ENCODE measurements around the gene TMEFF2.
A peak's percentile ranks its signal among the peaks of the same experiment; 100 is the strongest.

The TMEFF2 gene

GRCh38 chr2:192194866-192195547 is at the start of gene TMEFF2:
Gene TMEFF2 (minus strand): TSS chr2:192194933. CDS start chr2:192194524, 409 bp downstream.
- H3K4me3 ChIP-seq (ENCODE audit: low read depth, low read length): peak within 1 kb of the TSS; percentile 56

DNA sequence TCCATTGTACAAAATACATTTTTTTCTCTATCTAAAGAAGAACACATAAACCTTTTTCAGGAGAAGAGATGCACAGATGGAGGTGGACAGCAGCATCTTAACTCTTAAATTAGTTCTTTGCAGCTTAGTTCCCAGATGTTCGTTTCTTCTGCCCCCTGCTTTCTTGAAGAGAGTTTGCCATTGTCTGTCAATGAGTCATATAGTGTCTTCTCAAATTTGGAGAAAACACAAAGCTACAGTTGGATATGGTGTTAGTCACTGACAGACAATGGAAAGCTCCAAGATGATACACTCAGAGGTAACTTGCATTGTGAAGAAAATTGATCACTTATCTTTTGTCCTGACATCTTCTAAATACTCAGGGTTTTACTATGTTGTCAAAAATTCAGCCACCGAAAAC is 48.8 kb upstream of the TMEFF2 start:
- no peak overlapping the region for H3K4me3 ChIP-seq (ENCODE audit: low read depth, low read length)

- no peak overlapping the region for H3K4me3 ChIP-seq (ENCODE audit: low read depth, low read length)
Observed at GRCh38 chr2:192236136-192236535, 41.4 kb upstream of the TMEFF2 start.

DNA sequence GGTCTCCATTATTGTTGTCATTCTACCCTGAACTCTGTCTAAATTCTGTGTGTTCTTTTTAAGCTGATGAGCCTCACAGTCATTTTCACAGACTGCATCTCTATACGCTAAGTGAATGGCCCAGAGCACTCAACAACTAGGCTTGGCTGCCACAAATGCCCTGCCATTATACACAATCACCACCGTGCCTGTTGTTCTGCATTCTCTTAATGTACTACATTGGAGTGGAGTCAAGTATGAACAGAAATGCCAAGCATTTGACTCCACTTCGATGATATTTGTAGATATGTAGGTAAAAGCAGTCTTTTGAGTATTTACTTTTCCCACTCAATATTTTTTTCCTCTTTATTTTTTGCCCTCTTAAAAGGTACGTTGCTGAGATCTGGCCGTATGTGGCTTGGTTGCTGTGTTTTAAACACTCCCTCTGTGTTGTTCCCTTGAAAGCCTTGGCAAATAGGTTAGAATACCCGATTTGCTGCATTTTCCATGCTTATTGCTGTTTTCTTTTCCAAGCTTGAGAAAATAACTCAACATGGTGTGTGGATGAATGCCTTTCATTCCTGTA is 36.2 kb upstream of the TMEFF2 start:
- H3K4me3 ChIP-seq (ENCODE audit: low read depth, low read length): no peak overlapping the region

DNA sequence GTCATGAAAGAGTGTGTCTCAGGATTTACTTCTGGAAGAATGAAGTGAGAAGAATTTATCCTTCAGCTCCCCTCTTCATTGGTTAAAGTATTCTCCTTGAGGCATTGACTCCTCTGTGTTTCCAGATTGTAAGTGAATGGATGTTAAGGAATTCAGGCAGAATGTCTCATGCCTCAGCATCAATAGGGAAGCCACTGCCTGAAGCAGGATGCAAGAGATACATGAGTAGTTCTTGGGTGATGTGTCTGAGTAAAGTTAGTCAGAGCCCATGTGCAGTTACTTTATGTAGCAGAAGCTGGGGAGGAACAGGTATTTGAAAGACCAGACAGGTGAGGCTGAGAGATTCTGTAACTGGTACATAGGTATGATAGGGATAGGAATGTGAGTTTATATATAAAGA is 34.0 kb upstream of the TMEFF2 start:
- H3K4me3 ChIP-seq (ENCODE audit: low read depth, low read length): no peak overlapping the region

DNA sequence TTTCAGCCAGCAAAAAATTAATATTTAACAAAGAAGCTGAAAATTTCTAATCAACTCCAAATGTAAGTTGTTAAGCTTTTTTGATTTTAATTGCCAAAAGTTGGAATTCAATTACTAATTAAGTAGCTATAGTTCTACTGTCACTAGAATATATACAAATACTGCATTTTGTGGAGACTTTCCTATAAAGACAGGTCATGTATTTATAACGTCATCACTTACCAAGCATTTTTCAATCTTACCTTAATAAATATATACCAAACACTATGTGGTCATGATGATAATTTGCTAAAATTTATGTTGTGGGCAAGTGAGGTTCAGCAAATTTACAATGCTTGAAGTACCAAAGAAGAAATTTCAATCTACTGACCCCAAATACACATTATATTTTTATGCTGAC is 24.2 kb upstream of the TMEFF2 start:
- no peak overlapping the region for H3K4me3 ChIP-seq (ENCODE audit: low read depth, low read length)

DNA sequence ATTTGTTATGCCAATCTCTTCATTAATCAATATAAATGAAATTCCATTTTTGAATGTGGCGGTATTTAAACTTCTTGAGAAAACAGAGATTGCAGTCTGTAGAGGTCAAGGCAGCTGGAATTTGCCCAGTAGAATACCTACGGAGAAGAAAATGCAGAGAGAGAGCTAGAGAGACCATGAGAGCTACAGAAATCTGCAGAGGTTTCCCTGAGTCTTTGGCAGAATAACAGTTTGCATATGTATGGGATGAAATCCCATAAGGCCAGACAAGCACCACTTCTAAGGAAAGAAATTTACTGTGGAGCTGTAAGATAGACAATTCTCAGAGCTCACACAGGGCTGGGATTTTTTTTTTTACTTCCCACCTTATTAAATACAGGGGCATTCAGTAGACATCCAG is 23.6 kb upstream of the TMEFF2 start:
- no peak overlapping the region for H3K4me3 ChIP-seq (ENCODE audit: low read depth, low read length)

DNA sequence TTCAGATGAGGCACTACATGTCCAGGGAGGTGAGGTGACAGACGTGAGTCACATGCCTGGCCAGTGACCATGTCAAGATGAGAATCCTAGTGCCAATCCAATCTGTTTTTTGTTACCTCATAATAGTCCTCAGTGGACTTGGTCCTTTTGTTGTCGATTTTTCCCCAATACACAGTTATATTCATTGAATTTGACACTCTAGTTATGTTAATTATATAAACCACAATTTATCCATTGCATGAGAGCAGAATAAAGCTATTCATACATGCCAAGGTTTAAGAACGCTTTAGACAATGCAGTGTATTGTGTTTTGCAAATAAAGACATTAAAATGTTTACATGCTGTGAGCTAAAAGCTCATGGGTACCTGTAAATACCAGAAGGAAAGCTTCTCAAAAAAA is 21.6 kb upstream of the TMEFF2 start:
- no peak overlapping the region for H3K4me3 ChIP-seq (ENCODE audit: low read depth, low read length)

DNA sequence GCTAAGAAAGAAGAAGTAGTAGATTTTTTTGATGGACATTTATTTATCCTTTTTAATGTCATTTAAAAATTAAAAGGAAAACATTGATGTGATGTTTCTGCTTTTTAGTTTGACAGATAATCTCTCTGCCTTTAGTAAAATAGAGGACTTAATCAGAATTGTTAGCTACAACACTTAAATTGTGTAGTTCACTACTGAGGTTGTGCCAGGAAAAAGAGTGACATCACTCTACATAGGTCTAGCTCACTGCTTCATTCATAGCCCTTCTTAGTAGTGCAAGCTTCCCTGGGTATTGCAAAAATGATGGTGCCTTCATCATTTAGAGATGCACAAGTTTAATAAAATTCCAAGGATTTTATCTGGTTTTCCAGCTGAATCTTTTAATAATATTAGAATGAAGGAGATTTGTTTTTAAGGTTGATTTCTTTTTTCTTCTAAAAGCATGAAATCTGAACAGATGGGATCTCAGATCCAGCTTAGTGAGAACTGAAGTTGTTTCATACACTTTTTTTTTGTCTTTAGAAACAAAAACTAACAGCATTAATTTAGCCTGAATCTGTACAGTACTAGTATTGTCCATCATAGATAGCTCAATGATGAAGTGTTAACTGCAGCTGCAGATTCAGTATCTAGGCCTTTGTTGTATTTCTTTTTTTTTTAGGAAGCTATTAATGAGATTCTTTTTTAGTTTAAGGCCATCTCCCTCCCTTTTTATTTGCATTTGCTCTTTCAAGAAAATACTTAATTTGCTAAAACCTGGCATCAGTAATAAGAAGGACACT is 20.6 kb upstream of the TMEFF2 start:
- no peak overlapping the region for H3K4me3 ChIP-seq (ENCODE audit: low read depth, low read length)

DNA sequence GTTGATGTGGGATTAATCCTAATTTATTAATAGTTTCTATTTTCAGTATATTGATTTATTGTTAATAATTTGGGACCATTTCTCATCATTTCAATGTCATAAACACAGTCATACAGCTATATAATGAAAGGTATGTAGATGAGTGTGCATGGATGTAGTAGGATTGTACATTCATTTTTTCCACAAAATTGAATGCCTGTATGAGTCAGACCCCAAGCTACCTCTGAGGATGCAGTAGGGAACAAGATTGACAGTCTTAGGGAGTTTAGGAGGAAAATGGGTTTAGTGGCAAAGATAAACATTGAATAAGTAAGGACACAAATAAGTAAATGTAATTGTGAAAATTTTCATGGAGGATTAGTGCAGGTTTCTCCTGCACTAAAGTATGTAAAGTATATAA is 14.1 kb upstream of the TMEFF2 start:
- H3K4me3 ChIP-seq (ENCODE audit: low read depth, low read length): no peak overlapping the region

DNA sequence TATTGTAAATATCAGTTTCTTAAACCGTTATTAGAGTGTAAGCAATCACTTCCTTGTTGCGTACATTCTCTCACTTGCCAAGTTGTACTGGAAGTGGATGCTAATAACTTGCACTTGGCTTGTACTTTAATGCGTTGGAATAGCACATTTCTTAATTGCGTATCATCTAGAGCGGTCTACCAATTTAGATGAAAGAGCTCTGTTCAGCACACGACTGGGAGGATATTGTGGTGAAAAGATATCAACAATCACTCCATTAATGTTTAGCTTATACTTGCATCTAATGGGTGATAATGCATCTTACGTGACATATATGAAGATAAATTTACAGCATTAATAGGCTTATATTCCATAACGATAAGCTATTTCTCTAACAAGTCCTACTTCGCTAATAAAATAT is 11.7 kb upstream of the TMEFF2 start:
- no peak overlapping the region for H3K4me3 ChIP-seq (ENCODE audit: low read depth, low read length)

DNA sequence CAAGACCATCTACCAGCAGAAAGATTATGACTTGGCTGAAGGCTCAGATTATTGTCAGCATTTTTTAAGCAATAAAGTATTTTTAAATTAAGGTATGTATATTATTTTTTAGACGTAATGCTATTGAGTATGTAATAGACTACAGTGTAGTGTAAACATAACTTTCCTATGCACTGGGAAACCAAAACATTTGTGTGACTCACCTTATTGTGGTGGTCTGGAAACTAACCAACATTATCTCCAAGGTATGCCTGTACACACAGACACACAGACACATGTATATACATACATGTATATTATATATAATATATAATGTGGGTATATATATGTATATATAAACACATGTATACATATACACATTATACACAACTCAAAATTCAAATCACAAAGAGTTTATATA is 9.1 kb upstream of the TMEFF2 start:
- no peak overlapping the region for H3K4me3 ChIP-seq (ENCODE audit: low read depth, low read length)

GRCh38 chr2:192202373-192202772 is 7.6 kb upstream of the TMEFF2 start:
- H3K4me3 ChIP-seq (ENCODE audit: low read depth, low read length): no peak overlapping the region

DNA sequence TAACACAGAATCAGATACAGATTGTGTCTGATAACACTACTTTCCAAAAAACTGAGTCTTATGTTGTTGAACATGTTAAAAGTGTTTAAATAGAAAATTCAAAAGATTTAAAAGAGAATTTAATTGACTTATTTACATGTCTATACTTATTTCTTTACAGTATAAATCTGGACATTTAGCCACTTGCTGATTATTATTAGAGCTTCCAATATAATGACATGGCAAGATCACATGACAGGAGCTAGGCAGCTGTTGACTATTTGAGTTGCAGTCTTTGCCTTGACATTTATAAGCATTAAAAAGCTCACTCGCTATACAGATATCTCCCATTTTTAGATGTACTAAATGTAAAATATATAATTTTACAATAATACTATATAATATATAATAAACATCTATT is 6.4 kb upstream of the TMEFF2 start:
- no peak overlapping the region for H3K4me3 ChIP-seq (ENCODE audit: low read depth, low read length)

DNA sequence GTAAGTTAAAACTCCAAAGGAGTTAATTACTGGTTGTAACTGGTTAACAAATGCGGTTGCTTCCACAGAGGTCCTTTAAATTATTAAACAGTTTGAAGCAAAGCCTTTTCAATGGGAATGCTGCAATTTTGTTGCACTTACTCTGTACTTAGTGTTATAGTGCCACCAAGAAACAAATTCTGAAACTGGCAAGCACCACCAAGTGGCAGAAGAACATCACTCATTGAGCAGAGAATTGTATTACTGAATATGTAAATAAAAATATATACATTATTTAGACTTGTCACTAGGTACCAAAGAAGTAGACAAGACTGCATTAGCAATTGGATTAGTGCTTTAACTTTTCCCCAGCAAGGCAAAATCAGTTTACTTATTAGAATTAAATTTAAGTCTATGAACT is 2.6 kb upstream of the TMEFF2 start:
- no peak overlapping the region for H3K4me3 ChIP-seq (ENCODE audit: low read depth, low read length)

DNA sequence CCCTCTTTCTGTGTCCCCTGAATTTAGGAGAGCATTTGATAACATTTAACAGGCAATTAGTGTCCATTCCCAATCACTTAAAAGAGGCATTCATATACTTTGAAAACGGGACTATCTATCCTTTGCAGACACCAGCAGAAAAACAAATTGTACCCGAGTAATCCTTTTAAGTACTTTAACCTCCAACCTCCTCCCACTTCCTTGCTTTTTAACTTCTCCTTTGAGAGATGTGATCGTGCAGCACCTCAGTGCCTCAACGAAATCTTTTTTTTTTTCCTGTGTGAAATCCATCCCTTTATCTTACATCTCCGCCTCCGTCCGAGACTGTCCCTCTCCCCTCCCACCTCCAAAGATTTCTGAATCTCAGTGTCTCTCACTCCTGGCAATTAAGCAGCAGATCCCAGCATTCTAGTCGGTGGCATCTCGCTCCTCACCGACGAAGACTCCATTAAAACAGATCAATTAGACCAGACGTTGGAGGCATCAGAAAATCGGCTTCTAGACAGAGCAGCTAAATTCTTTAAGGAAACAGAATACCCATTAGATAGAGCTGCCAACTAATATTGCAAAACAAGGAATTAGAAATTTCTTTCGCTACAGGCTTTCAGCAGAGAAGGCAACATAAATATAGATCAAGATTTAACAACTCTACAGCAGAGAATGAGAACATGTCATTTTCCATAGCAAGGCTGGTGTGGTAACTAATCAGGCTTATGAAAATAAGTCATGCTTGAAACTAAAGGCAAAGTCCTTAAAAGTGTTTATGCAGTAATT is 1.9 kb upstream of the TMEFF2 start:
- peak overlapping the region; percentile 56 for H3K4me3 ChIP-seq (ENCODE audit: low read depth, low read length)

- H3K4me3 ChIP-seq (ENCODE audit: low read depth, low read length): peak overlapping the region; percentile 56
Observed at GRCh38 chr2:192195548-192196418, 1.1 kb upstream of the TMEFF2 start.

GRCh38 chr2:192194265-192194865 is 368 bp downstream of the TMEFF2 start:
- peak overlapping the region; percentile 56 for H3K4me3 ChIP-seq (ENCODE audit: low read depth, low read length)

DNA sequence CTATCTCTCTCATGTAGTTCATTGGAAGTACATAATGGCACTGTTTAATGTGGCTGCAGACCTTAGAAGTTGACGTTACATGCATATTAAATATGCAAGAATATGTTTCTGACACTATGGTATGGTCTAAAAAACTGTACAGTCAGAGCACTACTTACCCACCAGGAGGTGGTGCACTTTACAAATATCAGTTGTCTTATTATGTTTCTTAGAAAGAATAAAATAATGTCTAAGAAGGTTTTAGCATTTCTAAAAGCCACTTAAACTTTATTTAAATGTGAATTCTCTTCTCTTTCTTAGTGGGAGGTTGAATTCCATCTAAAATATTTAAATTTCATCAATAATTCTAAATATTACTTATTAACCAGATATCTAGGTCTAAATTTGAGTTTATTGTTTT is 4.3 kb downstream of the TMEFF2 start:
- H3K4me3 ChIP-seq (ENCODE audit: low read depth, low read length): no peak overlapping the region

GRCh38 chr2:192186806-192187205 is 7.9 kb downstream of the TMEFF2 start:
- no peak overlapping the region for H3K4me3 ChIP-seq (ENCODE audit: low read depth, low read length)
